IPS-18c (cell line): Measurements from ENCODE around the gene PELI1.

ENCODE experiments used
- H3K4me3 ChIP-seq: 2 replicates; pipeline ENCODE4 v1.7.0; 2013; ENCODE audit warnings: low read depth, mild to moderate bottlenecking, low read length, moderate library complexity; ENCODE audit not compliant: insufficient read depth
- H3K9me3 ChIP-seq: one replicate; pipeline ENCODE4 v1.6.1; 2013; ENCODE audit warnings: mild to moderate bottlenecking, low read length, moderate library complexity; ENCODE audit not compliant: control insufficient read depth, insufficient read depth

PELI1 gene

GRCh38 chr2:64144057-64145013 is at the start of gene PELI1:
Gene PELI1 (minus strand): TSS chr2:64144420. CDS start chr2:64108310, 36,110 bp downstream.
- Histone ChIP-seq H3K4me3 (peak within 1 kb of the TSS; percentile 93), H3K9me3 (no peaks in the 10 kb centered on the region)

GRCh38 chr2:64193491-64193890 is 49.3 kb upstream of the PELI1 start:
- Histone ChIP-seq H3K9me3 (no peaks in the 10 kb centered on the region), H3K4me3 (no peak overlapping the region)

GRCh38 chr2:64192664-64193105 is 48.5 kb upstream of the PELI1 start:
- H3K9me3 ChIP-seq, result no peaks in the 10 kb centered on the region
- H3K4me3 ChIP-seq, result no peak overlapping the region

- H3K4me3 ChIP-seq, result no peak overlapping the region
- H3K9me3 ChIP-seq, result no peaks in the 10 kb centered on the region
These were observed 47.9 kb upstream of the PELI1 start for GRCh38 chr2:64192125-64192479.

GRCh38 chr2:64189586-64189985 is 45.4 kb upstream of the PELI1 start:
- no peak overlapping the region for H3K4me3 ChIP-seq
- no peaks in the 10 kb centered on the region for H3K9me3 ChIP-seq

- Histone ChIP-seq H3K9me3 (no peaks in the 10 kb centered on the region), H3K4me3 (no peak overlapping the region)
These were observed 44.9 kb upstream of the PELI1 start for GRCh38 chr2:64189167-64189566.

GRCh38 chr2:64186699-64187605 is 42.7 kb upstream of the PELI1 start:
- Histone ChIP-seq H3K9me3 (no peaks in the 10 kb centered on the region), H3K4me3 (no peak overlapping the region)

- Histone ChIP-seq H3K9me3 (no peaks in the 10 kb centered on the region), H3K4me3 (no peak overlapping the region)
These were observed 35.5 kb upstream of the PELI1 start for GRCh38 chr2:64179582-64180321.

GRCh38 chr2:64177315-64177714 is 33.1 kb upstream of the PELI1 start:
- Histone ChIP-seq H3K4me3 (no peak overlapping the region), H3K9me3 (no peaks in the 10 kb centered on the region)

GRCh38 chr2:64175419-64176197 is 31.4 kb upstream of the PELI1 start:
- no peaks in the 10 kb centered on the region for H3K9me3 ChIP-seq

GRCh38 chr2:64173156-64174135 is 29.2 kb upstream of the PELI1 start:
- no peak overlapping the region for H3K4me3 ChIP-seq
- no peaks in the 10 kb centered on the region for H3K9me3 ChIP-seq

More at GRCh38 chr2:64175419-64176197, 31.4 kb upstream of the PELI1 start:
- H3K4me3 ChIP-seq, result no peak overlapping the region

- H3K9me3 ChIP-seq, result no peaks in the 10 kb centered on the region
- no peak overlapping the region for H3K4me3 ChIP-seq
These were observed 24.5 kb upstream of the PELI1 start for GRCh38 chr2:64168756-64169155.

- H3K4me3 ChIP-seq, result no peak overlapping the region
- H3K9me3 ChIP-seq, result no peaks in the 10 kb centered on the region
These were observed 24.0 kb upstream of the PELI1 start for GRCh38 chr2:64168201-64168600.

- no peak overlapping the region for H3K4me3 ChIP-seq
- no peaks in the 10 kb centered on the region for H3K9me3 ChIP-seq
These were observed 22.6 kb upstream of the PELI1 start for GRCh38 chr2:64166637-64167420.

GRCh38 chr2:64166212-64166611 is 22.0 kb upstream of the PELI1 start:
- no peaks in the 10 kb centered on the region for H3K9me3 ChIP-seq
- no peak overlapping the region for H3K4me3 ChIP-seq
